Neural cell (in vitro differentiated cells): Measurements from ENCODE around the gene SP3. TPM values are rescaled to one million over a fixed set of nuclear protein-coding genes. Genes with fewer than 3 reads are reported as not detected.

ENCODE experiments used
- H2AFZ ChIP-seq: fragments of 200-600, 300-800 bp; sonication (generic), shearing (Covaris generic); 2 replicates; pipeline ENCODE4 v1.6.0; 2014; ENCODE audit warnings: low read depth, mild to moderate bottlenecking, antibody characterized with exemption, low read length, moderate library complexity
- H3F3A ChIP-seq: fragments of 200-600 bp; shearing (Covaris generic); 2 replicates; pipeline ENCODE4 v1.6.1; 2016; ENCODE audit warnings: mild to moderate bottlenecking, moderate library complexity, mixed read lengths, antibody characterized with exemption, low read length; ENCODE audit not compliant: insufficient read depth, poor library complexity, severe bottlenecking
- H3K27ac ChIP-seq: fragments of 200-600, 300-800 bp; sonication (generic), shearing (Covaris generic); 2 replicates; pipeline ENCODE4 v1.5.1; 2014; ENCODE audit warnings: mild to moderate bottlenecking, low read length, moderate library complexity
- H3K27me3 ChIP-seq: fragments of 300-800, 200-600 bp; sonication (generic), shearing (Covaris generic); 2 replicates; pipeline ENCODE4 v1.6.0; 2014; ENCODE audit warnings: mild to moderate bottlenecking, low read depth, low read length, moderate library complexity; ENCODE audit not compliant: insufficient read depth
- H3K36me3 ChIP-seq: fragments of 300-800, 200-600 bp; sonication (generic), shearing (Covaris generic); 2 replicates; pipeline ENCODE4 v1.5.1; 2014; ENCODE audit warnings: mild to moderate bottlenecking, antibody characterized with exemption, low read length, moderate library complexity; ENCODE audit not compliant: insufficient read depth
- H3K4me2 ChIP-seq: fragments of 300-800, 200-600 bp; sonication (generic), shearing (Covaris generic); 2 replicates; pipeline ENCODE4 v1.6.0; 2014; ENCODE audit warnings: mild to moderate bottlenecking, low read length
- H3K4me3 ChIP-seq: fragments of 300-800, 200-600 bp; sonication (generic), shearing (Covaris generic); 2 replicates; pipeline ENCODE4 v1.5.1; 2014; ENCODE audit warnings: mild to moderate bottlenecking, low read length, moderate library complexity
- H3K79me2 ChIP-seq: fragments of 200-600 bp; shearing (Covaris generic); replicated peaks from 2 replicates; pipeline ENCODE4 v1.6.0; 2014; ENCODE audit warnings: mild to moderate bottlenecking, low read length, moderate library complexity; ENCODE audit not compliant: insufficient read depth
- H3K9ac ChIP-seq: fragments of 300-800, 200-600 bp; sonication (generic), shearing (Covaris generic); 2 replicates; pipeline ENCODE4 v1.6.1; 2016; ENCODE audit warnings: mild to moderate bottlenecking, low read length, mixed read lengths
- H3K9me2 ChIP-seq: fragments of 200-600 bp; shearing (Covaris generic); 2 replicates; pipeline ENCODE4 v1.6.1; 2016; ENCODE audit warnings: mild to moderate bottlenecking, low read length, mixed read lengths; ENCODE audit not compliant: insufficient read depth
- H3K9me3 ChIP-seq: fragments of 200-600, 300-800 bp; sonication (generic), shearing (Covaris generic); 2 replicates; pipeline ENCODE4 v1.6.1; 2016; ENCODE audit warnings: mild to moderate bottlenecking, mixed run types, low read length, moderate library complexity, mixed read lengths
- H4K20me1 ChIP-seq: fragments of 200-600 bp; shearing (Covaris generic); 2 replicates; pipeline ENCODE4 v1.6.1; 2016; ENCODE audit warnings: mild to moderate bottlenecking, mixed run types; ENCODE audit not compliant: insufficient read depth
- CTCF ChIP-seq: fragments of 450-650 bp; IDR thresholded peaks from 2 replicates; pipeline ENCODE4 v1.5.1; 2014; ENCODE audit warnings: antibody characterized with exemption, mild to moderate bottlenecking, moderate library complexity; ENCODE audit not compliant: poor library complexity, severe bottlenecking
- EP300 ChIP-seq: fragments of 450-650 bp; conservative IDR thresholded peaks from 2 replicates; pipeline ENCODE4 v1.6.1; 2014; ENCODE audit warnings: antibody characterized with exemption, mild to moderate bottlenecking, moderate library complexity; ENCODE audit not compliant: poor library complexity, severe bottlenecking
- EZH2 ChIP-seq: fragments of 200-600, 300-800 bp; shearing (Covaris generic), sonication (generic); IDR thresholded peaks from 2 replicates; pipeline ENCODE4 v1.6.1; 2014; ENCODE audit warnings: antibody characterized with exemption, low read length, borderline replicate concordance, mild to moderate bottlenecking; ENCODE audit not compliant: insufficient read depth, poor library complexity, severe bottlenecking
- MXI1 ChIP-seq: fragments of 450-650 bp; conservative IDR thresholded peaks from 2 replicates; pipeline ENCODE4 v1.6.1; 2014; ENCODE audit warnings: antibody characterized with exemption, mild to moderate bottlenecking; ENCODE audit not compliant: poor library complexity, severe bottlenecking
- POLR2AphosphoS5 ChIP-seq: IDR thresholded peaks from 2 replicates; pipeline ENCODE4 v1.6.1; 2012
- RAD21 ChIP-seq: fragments of 450-650 bp; conservative IDR thresholded peaks from 2 replicates; pipeline ENCODE4 v1.6.1; 2014; ENCODE audit warnings: antibody characterized with exemption, mild to moderate bottlenecking, moderate library complexity
- REST ChIP-seq: IDR thresholded peaks from 2 replicates; pipeline ENCODE4 v1.6.1; 2012; ENCODE audit warnings: borderline replicate concordance
- SMC3 ChIP-seq: fragments of 450-650 bp; conservative IDR thresholded peaks from 2 replicates; pipeline ENCODE4 v1.6.1; 2014; ENCODE audit warnings: antibody characterized with exemption, mild to moderate bottlenecking, moderate library complexity; ENCODE audit not compliant: poor library complexity
- TAF1 ChIP-seq: IDR thresholded peaks from 2 replicates; pipeline ENCODE4 v1.6.1; 2012; ENCODE audit warnings: low read depth
- polyA plus RNA-seq: library from polyadenylated mRNA; depleted of rRNA; stranded (reverse); fragments of >200 nt; gene quantifications from 2 replicates; pipeline ENCODE4 v1.2.3, GENCODE V29; 2014

SP3 gene
- polyA plus RNA-seq, 1 donor from 2014 or later, result 57.8 TPM

- H3K9ac ChIP-seq, result no peak overlapping the region
- H3K79me2 ChIP-seq, result peaks cover 89% of the 10 kb centered on the region
- H3F3A ChIP-seq, result peaks cover 3% of the 10 kb centered on the region
- no peak for TF ChIP-seq EP300
- no peak for TF ChIP-seq TAF1
- no peak for TF ChIP-seq REST
- no peak for TF ChIP-seq CTCF
- no peak for TF ChIP-seq EZH2
- no peak for TF ChIP-seq SMC3
- no peak for TF ChIP-seq RAD21
- TF ChIP-seq MXI1, result no peak
- no peak for TF ChIP-seq POLR2AphosphoS5
- H3K27me3 ChIP-seq, result no peaks in the 10 kb centered on the region
- H4K20me1 ChIP-seq, result no peaks in the 10 kb centered on the region
- H3K9me3 ChIP-seq, result no peaks in the 10 kb centered on the region
- H3K27ac ChIP-seq, result no peak overlapping the region
- H2AFZ ChIP-seq, result no peak overlapping the region
- peaks cover 9% of the 10 kb centered on the region for H3K36me3 ChIP-seq
- no peak overlapping the region for H3K4me2 ChIP-seq
- no peak overlapping the region for H3K4me3 ChIP-seq
- no peaks in the 10 kb centered on the region for H3K9me2 ChIP-seq
Observed at GRCh38 chr2:173959358-173959884, 5.8 kb downstream of the SP3 start.

GRCh38 chr2:173958198-173958846 is 6.9 kb downstream of the SP3 start:
- H3K9ac ChIP-seq, result no peak overlapping the region
- no peak overlapping the region for H3K4me2 ChIP-seq
- no peaks in the 10 kb centered on the region for H3K27me3 ChIP-seq
- TF ChIP-seq MXI1, result no peak
- TF ChIP-seq CTCF, result no peak
- no peak for TF ChIP-seq RAD21
- no peak for TF ChIP-seq REST
- TF ChIP-seq TAF1, result no peak
- TF ChIP-seq SMC3, result no peak
- TF ChIP-seq EZH2, result no peak
- TF ChIP-seq POLR2AphosphoS5, result no peak
- TF ChIP-seq EP300, result no peak
- peaks cover 99% of the 10 kb centered on the region for H3K79me2 ChIP-seq
- no peaks in the 10 kb centered on the region for H3K9me2 ChIP-seq
- no peak overlapping the region for H2AFZ ChIP-seq
- H3K9me3 ChIP-seq, result no peaks in the 10 kb centered on the region
- no peak overlapping the region for H3K27ac ChIP-seq
- H4K20me1 ChIP-seq, result no peaks in the 10 kb centered on the region
- no peak overlapping the region for H3K4me3 ChIP-seq
- H3F3A ChIP-seq, result peaks cover 3% of the 10 kb centered on the region
- peaks cover 15% of the 10 kb centered on the region for H3K36me3 ChIP-seq
